ENCODE data around the gene C9orf50. TPM values are rescaled to one million over a fixed set of nuclear protein-coding genes. Genes with fewer than 3 reads are reported as not detected.

The C9orf50 gene
- total RNA-seq, 1 donor: 0.36 TPM

GRCh38 chr9:129572517-129572916, 48.4 kb downstream of the C9orf50 start:
- H2AFZ ChIP-seq (ENCODE audit: low read length): no peak overlapping the region
- TF ChIP-seq, protein P1, sequence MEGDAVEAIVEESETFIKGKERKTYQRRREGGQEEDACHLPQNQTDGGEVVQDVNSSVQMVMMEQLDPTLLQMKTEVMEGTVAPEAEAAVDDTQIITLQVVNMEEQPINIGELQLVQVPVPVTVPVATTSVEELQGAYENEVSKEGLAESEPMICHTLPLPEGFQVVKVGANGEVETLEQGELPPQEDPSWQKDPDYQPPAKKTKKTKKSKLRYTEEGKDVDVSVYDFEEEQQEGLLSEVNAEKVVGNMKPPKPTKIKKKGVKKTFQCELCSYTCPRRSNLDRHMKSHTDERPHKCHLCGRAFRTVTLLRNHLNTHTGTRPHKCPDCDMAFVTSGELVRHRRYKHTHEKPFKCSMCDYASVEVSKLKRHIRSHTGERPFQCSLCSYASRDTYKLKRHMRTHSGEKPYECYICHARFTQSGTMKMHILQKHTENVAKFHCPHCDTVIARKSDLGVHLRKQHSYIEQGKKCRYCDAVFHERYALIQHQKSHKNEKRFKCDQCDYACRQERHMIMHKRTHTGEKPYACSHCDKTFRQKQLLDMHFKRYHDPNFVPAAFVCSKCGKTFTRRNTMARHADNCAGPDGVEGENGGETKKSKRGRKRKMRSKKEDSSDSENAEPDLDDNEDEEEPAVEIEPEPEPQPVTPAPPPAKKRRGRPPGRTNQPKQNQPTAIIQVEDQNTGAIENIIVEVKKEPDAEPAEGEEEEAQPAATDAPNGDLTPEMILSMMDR (IDR thresholded peaks at IDR 0.05; ENCODE audit: extremely low read depth, low read depth, low read length): no peak
- no peaks in the 10 kb centered on the region for H3K27me3 ChIP-seq (ENCODE audit: insufficient read depth, low read length)
- no peaks in the 10 kb centered on the region for H3K9me3 ChIP-seq (ENCODE audit: low read depth, low read length)
- peaks cover 44% of the 10 kb centered on the region for H3K4me1 ChIP-seq (ENCODE audit: insufficient read depth, low read length)
- no peaks in the 10 kb centered on the region for H3K79me2 ChIP-seq (ENCODE audit: insufficient read depth, low read length)
- no peak overlapping the region for H3K27ac ChIP-seq (ENCODE audit: low read depth, low read length)
- no peaks in the 10 kb centered on the region for H3K36me3 ChIP-seq (ENCODE audit: insufficient read depth, low read length)
- no peak overlapping the region for H3K4me3 ChIP-seq (ENCODE audit: insufficient read depth, low read length)
- no peaks in the 10 kb centered on the region for H4K20me1 ChIP-seq (ENCODE audit: insufficient read depth, low read length)
- no peak for DNase-seq (ENCODE audit: insufficient read length, low spot score, missing footprints)
- no peak overlapping the region for H3K4me2 ChIP-seq (ENCODE audit: insufficient read depth, low read length)

GRCh38 chr9:129572052-129572425, 48.9 kb downstream of the C9orf50 start:
- peak overlapping the region; percentile 90 for H3K27ac ChIP-seq (ENCODE audit: low read depth, low read length)
- H3K79me2 ChIP-seq (ENCODE audit: insufficient read depth, low read length): no peaks in the 10 kb centered on the region
- no peak overlapping the region for H3K4me2 ChIP-seq (ENCODE audit: insufficient read depth, low read length)
- no peak for DNase-seq (ENCODE audit: insufficient read length, low spot score, missing footprints)
- H3K4me1 ChIP-seq (ENCODE audit: insufficient read depth, low read length): peaks cover 47% of the 10 kb centered on the region
- no peaks in the 10 kb centered on the region for H4K20me1 ChIP-seq (ENCODE audit: insufficient read depth, low read length)
- no peak overlapping the region for H3K4me3 ChIP-seq (ENCODE audit: insufficient read depth, low read length)
- TF ChIP-seq, protein P1 (IDR thresholded peaks at IDR 0.05; ENCODE audit: extremely low read depth, low read depth, low read length): no peak
- H2AFZ ChIP-seq (ENCODE audit: low read length): no peak overlapping the region
- no peaks in the 10 kb centered on the region for H3K27me3 ChIP-seq (ENCODE audit: insufficient read depth, low read length)
- no peaks in the 10 kb centered on the region for H3K36me3 ChIP-seq (ENCODE audit: insufficient read depth, low read length)
- H3K9me3 ChIP-seq (ENCODE audit: low read depth, low read length): no peaks in the 10 kb centered on the region

GRCh38 chr9:129571298-129572051, 49.4 kb downstream of the C9orf50 start:
- no peaks in the 10 kb centered on the region for H3K79me2 ChIP-seq (ENCODE audit: insufficient read depth, low read length)
- no peaks in the 10 kb centered on the region for H4K20me1 ChIP-seq (ENCODE audit: insufficient read depth, low read length)
- no peaks in the 10 kb centered on the region for H3K27me3 ChIP-seq (ENCODE audit: insufficient read depth, low read length)
- peak; percentile 85 for DNase-seq (ENCODE audit: insufficient read length, low spot score, missing footprints)
- H3K4me2 ChIP-seq (ENCODE audit: insufficient read depth, low read length): peak overlapping the region; percentile 34
- TF ChIP-seq, protein P1 (IDR thresholded peaks at IDR 0.05; ENCODE audit: extremely low read depth, low read depth, low read length): no peak
- H3K36me3 ChIP-seq (ENCODE audit: insufficient read depth, low read length): no peaks in the 10 kb centered on the region
- peak overlapping the region; percentile 40 for H2AFZ ChIP-seq (ENCODE audit: low read length)
- peaks cover 47% of the 10 kb centered on the region for H3K4me1 ChIP-seq (ENCODE audit: insufficient read depth, low read length)
- peak overlapping the region; percentile 90 for H3K27ac ChIP-seq (ENCODE audit: low read depth, low read length)
- H3K4me3 ChIP-seq (ENCODE audit: insufficient read depth, low read length): peak overlapping the region; percentile 16
- H3K9me3 ChIP-seq (ENCODE audit: low read depth, low read length): no peaks in the 10 kb centered on the region

GRCh38 chr9:129570450-129571297, 50.2 kb downstream of the C9orf50 start:
- peak overlapping the region; percentile 90 for H3K27ac ChIP-seq (ENCODE audit: low read depth, low read length)
- H3K4me1 ChIP-seq (ENCODE audit: insufficient read depth, low read length): peaks cover 39% of the 10 kb centered on the region
- peak; percentile 98 for DNase-seq (ENCODE audit: insufficient read length, low spot score, missing footprints)
- H3K79me2 ChIP-seq (ENCODE audit: insufficient read depth, low read length): no peaks in the 10 kb centered on the region
- H3K4me2 ChIP-seq (ENCODE audit: insufficient read depth, low read length): peak overlapping the region; percentile 34
- H3K36me3 ChIP-seq (ENCODE audit: insufficient read depth, low read length): no peaks in the 10 kb centered on the region
- H3K4me3 ChIP-seq (ENCODE audit: insufficient read depth, low read length): peak overlapping the region; percentile 16
- H3K27me3 ChIP-seq (ENCODE audit: insufficient read depth, low read length): no peaks in the 10 kb centered on the region
- no peaks in the 10 kb centered on the region for H3K9me3 ChIP-seq (ENCODE audit: low read depth, low read length)
- peak overlapping the region; percentile 40 for H2AFZ ChIP-seq (ENCODE audit: low read length)
- no peaks in the 10 kb centered on the region for H4K20me1 ChIP-seq (ENCODE audit: insufficient read depth, low read length)
- TF ChIP-seq, protein P1 (IDR thresholded peaks at IDR 0.05; ENCODE audit: extremely low read depth, low read depth, low read length): no peak
